NCI-H128 (cell line): Measurements from ENCODE around the gene ZNF683.

Experiments used
- DNase-seq: peaks from one replicate; lab custom pipeline; 2025; ENCODE audit not compliant: unreplicated experiment; lab: John Stamatoyannopoulos, UW

The ZNF683 gene

GRCh38 chr1:26359981-26360806 is 12.4 kb downstream of the ZNF683 start:
- no peak for DNase-seq

GRCh38 chr1:26358411-26359384 is 13.9 kb downstream of the ZNF683 start:
- DNase-seq = no peak

- DNase-seq = no peak
Observed at GRCh38 chr1:26357121-26357602, 15.4 kb downstream of the ZNF683 start.

- DNase-seq = no peak
Observed at GRCh38 chr1:26356106-26356505, 16.4 kb downstream of the ZNF683 start.

GRCh38 chr1:26354972-26355371 is 17.6 kb downstream of the ZNF683 start:
- DNase-seq = no peak

GRCh38 chr1:26353976-26354820 is 18.4 kb downstream of the ZNF683 start, which contains the start of gene CRYBG2:
CRYBG2 (minus strand) TSS chr1:26354130; CDS start chr1:26346657, 7,473 bp downstream.
- no peak for DNase-seq

- no peak for DNase-seq
Observed at GRCh38 chr1:26353210-26353859, 19.2 kb downstream of the ZNF683 start.

GRCh38 chr1:26352338-26352679 is 20.2 kb downstream of the ZNF683 start:
- no peak for DNase-seq

- no peak for DNase-seq
Observed at GRCh38 chr1:26351590-26352337, 20.8 kb downstream of the ZNF683 start.

- DNase-seq = no peak
Observed at GRCh38 chr1:26350701-26351589, 21.6 kb downstream of the ZNF683 start.

GRCh38 chr1:26350343-26350700 is 22.2 kb downstream of the ZNF683 start:
- no peak for DNase-seq

- DNase-seq = no peak
Observed at GRCh38 chr1:26349877-26350244, 22.7 kb downstream of the ZNF683 start.

GRCh38 chr1:26349188-26349876 is 23.2 kb downstream of the ZNF683 start:
- no peak for DNase-seq

GRCh38 chr1:26346274-26347033 is 26.1 kb downstream of the ZNF683 start:
- no peak for DNase-seq

- no peak for DNase-seq
Observed at GRCh38 chr1:26345718-26346117, 26.8 kb downstream of the ZNF683 start.

- DNase-seq = no peak
Observed at GRCh38 chr1:26344147-26344920, 28.2 kb downstream of the ZNF683 start.

GRCh38 chr1:26340047-26340481 is 32.5 kb downstream of the ZNF683 start:
- no peak for DNase-seq
